ENCODE results near the gene SLC3A2.

DNA sequence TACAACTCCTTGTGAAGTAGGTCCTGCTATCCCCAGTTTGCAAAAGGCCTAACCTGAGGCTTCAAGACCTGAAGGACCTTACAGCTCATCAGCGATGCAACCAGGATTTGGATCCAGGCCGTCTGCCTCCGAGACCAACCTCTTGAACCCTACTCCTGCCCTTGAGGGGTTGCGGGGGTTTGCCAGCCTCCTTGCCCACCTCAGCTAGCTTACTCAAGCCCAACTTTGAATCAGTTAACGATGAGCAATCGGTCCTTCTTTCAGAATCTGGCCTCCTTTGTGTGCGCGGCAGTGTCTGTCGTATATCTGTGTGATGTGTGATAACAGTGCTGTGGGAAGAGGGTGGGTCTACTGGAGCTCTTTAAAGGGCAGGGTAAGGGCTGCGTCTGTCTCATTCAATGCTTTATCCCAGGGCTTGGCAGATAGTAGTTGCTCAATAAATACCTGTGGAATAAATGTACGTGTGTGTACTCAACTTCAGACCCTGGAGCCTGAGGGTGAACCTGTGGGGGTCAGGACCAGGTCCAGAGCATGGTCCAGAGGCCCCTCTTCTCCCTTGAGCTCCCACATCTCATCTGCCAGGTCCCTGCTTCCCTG lies 37.3 kb downstream of the SLC3A2 start:
- TF ChIP-seq CTCF (IDR thresholded peaks at IDR 0.05) (no peak), POLR2A (IDR thresholded peaks at IDR 0.05) (no peak), EP300 (IDR thresholded peaks at IDR 0.05) (no peak)
